K562 (cell line): ENCODE measurements around the gene NLGN2. TPM values are rescaled to one million over a fixed set of nuclear protein-coding genes. Genes with fewer than 3 reads are reported as not detected.

ENCODE experiments used
- ARID1B ChIP-seq: fragments of 450-650 bp; IDR thresholded peaks from 2 replicates; pipeline ENCODE4 v1.6.1; 2016; ENCODE audit warnings: antibody characterized with exemption, mild to moderate bottlenecking, inconsistent platforms
- CHD1 ChIP-seq: fragments of 200-600 bp; sonication (generic); IDR thresholded peaks from one replicate; pipeline ENCODE4 v1.6.1; 2012; ENCODE audit warnings: mild to moderate bottlenecking, moderate library complexity, low read length, inconsistent platforms
- EP300 ChIP-seq: IDR thresholded peaks from 2 replicates; pipeline ENCODE4 v1.6.1; 2012; ENCODE audit warnings: low read length, improper control_type of control experiment
- ESRRB ChIP-seq: fragments of 250-450 bp; sonication (Bioruptor Pico); IDR thresholded peaks from 2 replicates; pipeline ENCODE4 v1.5.0; 2020; ENCODE audit warnings: mild to moderate bottlenecking, moderate library complexity, borderline replicate concordance
- FIP1L1 ChIP-seq: fragments of 200-400 bp; formaldehyde crosslinking; IDR thresholded peaks from 2 replicates; pipeline ENCODE4 v1.6.1; 2018; ENCODE audit warnings: mild to moderate bottlenecking, low read depth, low read length; ENCODE audit not compliant: poor library complexity, severe bottlenecking
- FOXA3 ChIP-seq, 2 experiments: fragments of 450-650 bp in 1 of 2; sonication (generic) in 1 of 2; formaldehyde crosslinking; IDR thresholded peaks in 1 of 2; conservative IDR thresholded peaks in 1 of 2; 2 replicates each; pipeline versions ENCODE4 v1.4.0 to v1.8.0; 2020 to 2022; ENCODE audit warnings: mild to moderate bottlenecking in 2 of 2, missing genetic modification reagents in 1 of 2
- GATAD2B ChIP-seq: fragments of 450-650 bp; IDR thresholded peaks from 2 replicates; pipeline ENCODE4 v1.6.1; 2017; ENCODE audit warnings: mild to moderate bottlenecking, borderline replicate concordance
- KLF10 ChIP-seq: fragments of 250-450 bp; sonication (Bioruptor Pico); IDR thresholded peaks from 2 replicates; pipeline ENCODE4 v1.6.1; 2021; ENCODE audit warnings: matching md5 sums
- KLF16 ChIP-seq: IDR thresholded peaks from 2 replicates; pipeline ENCODE4 v1.6.1; 2016; ENCODE audit warnings: antibody characterized with exemption
- NFIC ChIP-seq: fragments of 450-650 bp; IDR thresholded peaks from 2 replicates; pipeline ENCODE4 v1.6.1; 2017; ENCODE audit warnings: mild to moderate bottlenecking, inconsistent platforms
- NR1H2 ChIP-seq: sonication (generic); formaldehyde crosslinking; IDR thresholded peaks from 2 replicates; pipeline ENCODE4 v1.4.0; 2020; ENCODE audit warnings: mild to moderate bottlenecking, missing genetic modification reagents
- PURB ChIP-seq: sonication (generic); formaldehyde crosslinking; IDR thresholded peaks from 2 replicates; pipeline ENCODE4 v1.9.0; 2021; ENCODE audit warnings: low read depth, mild to moderate bottlenecking, missing genetic modification reagents
- REST ChIP-seq, 2 experiments: fragments of 450-650 bp; formaldehyde crosslinking in 1 of 2; IDR thresholded peaks; 2 replicates each; pipeline versions ENCODE4 v1.4.0 to v1.6.1; 2014 to 2020; ENCODE audit warnings: mild to moderate bottlenecking in 2 of 2, borderline replicate concordance in 1 of 2, low read depth in 1 of 2
- SMARCC2 ChIP-seq: fragments of 450-650 bp; IDR thresholded peaks from 2 replicates; pipeline ENCODE4 v1.6.1; 2017; ENCODE audit warnings: antibody characterized with exemption, moderate library complexity, mild to moderate bottlenecking, low read depth
- THRA ChIP-seq: fragments of 450-650 bp; IDR thresholded peaks from 2 replicates; pipeline ENCODE4 v1.6.1; 2017; ENCODE audit warnings: mild to moderate bottlenecking, moderate library complexity
- ZBTB7A ChIP-seq: IDR thresholded peaks from 2 replicates; pipeline ENCODE4 v1.6.1; 2011; ENCODE audit warnings: low read depth, mild to moderate bottlenecking, low read length, moderate library complexity, borderline replicate concordance; ENCODE audit not compliant: control insufficient read depth
- ZC3H4 ChIP-seq: sonication (generic); formaldehyde crosslinking; IDR thresholded peaks from 2 replicates; pipeline ENCODE4 v1.9.0; 2021; ENCODE audit warnings: missing genetic modification reagents, borderline replicate concordance
- polyA plus RNA-seq, 8 experiments: library from polyadenylated mRNA; depleted of rRNA in 4 of 8; stranded (reverse) in 5 of 8; unstranded in 3 of 8; fragments of >200 nt; fragmentation: Nextera tagmentation in 2 of 8; fragmentation: Illumina TruSeq in 1 of 8; extraction: Ambion mirVana in 2 of 8; extraction: Trizol in 1 of 8; gene quantifications; 2 replicates each; pipeline versions ENCODE4 v1.2.1 to v1.2.3, GENCODE V29; 2011 to 2014; ENCODE audit warnings: inconsistent platforms in 1 of 8, missing spikeins in 1 of 8
- total RNA-seq, 7 experiments: library from RNA; depleted of rRNA in 6 of 7; stranded (reverse); fragments of >200 nt in 6 of 7; fragmentation: Illumina TruSeq in 2 of 7; extraction: Trizol in 2 of 7; gene quantifications; 2 replicates each; pipeline versions ENCODE4 v1.2.1 to v1.2.3, GENCODE V29; 2011 to 2021; ENCODE audit warnings: low replicate concordance in 1 of 7

Gene NLGN2
- total and polyA plus RNA-seq, 9 of the 15 experiments (the other 6 are each of a cell fraction or from before 2014, with no cell fraction given): 0.11 to 7.8 (median 0.77) TPM

- TF ChIP-seq THRA (no peak), FOXA3 (CRISPR knock-in tag; conservative IDR thresholded peaks at IDR 0.05 in 1 of 2, IDR thresholded peaks at IDR 0.05 in 1 of 2) (no peak), NR1H2 (CRISPR knock-in tag) (no peak), ZC3H4 (CRISPR knock-in tag) (no peak), KLF10 (CRISPR knock-in tag) (no peak), CHD1 (no peak), REST (IDR thresholded peaks at IDR 0.05; ENCODE audit: borderline replicate concordance) (no peak), REST (CRISPR knock-in tag; IDR thresholded peaks at IDR 0.05; ENCODE audit: low read depth) (no peak), ESRRB (CRISPR knock-in tag) (no peak), EP300 (no peak), ARID1B (no peak), FIP1L1 (no peak), GATAD2B (peak; percentile 60), NFIC (0 out of 2 replicates have a peak, but pooled peaks have one; percentile 4), KLF16 (no peak), ZBTB7A (peak; percentile 87), PURB (CRISPR knock-in tag) (no peak), SMARCC2 (no peak)
These were observed 13.0 kb upstream of the NLGN2 start, which contains the start of gene PLSCR3 (continued) for GRCh38 chr17:7394452-7395191.
